Measurements from ENCODE around the gene HOXB1.

HOXB1 gene

GRCh38 chr17:48549914-48550501 is 19.2 kb upstream of the HOXB1 start:
- Histone ChIP-seq H3K4me2 (ENCODE audit: low read length) (no peak overlapping the region), H3K27me3 (ENCODE audit: control insufficient read depth, insufficient read depth, low read length) (no peaks in the 10 kb centered on the region), H3K4me1 (no peaks in the 10 kb centered on the region), H3K9ac (no peak overlapping the region), H2AFZ (no peak overlapping the region), H3K36me3 (ENCODE audit: control insufficient read depth, insufficient read depth, low read length) (no peaks in the 10 kb centered on the region), H3K9me3 (ENCODE audit: control insufficient read depth, low read length) (no peaks in the 10 kb centered on the region), H3K4me3 (ENCODE audit: low read depth, low read length) (no peak overlapping the region), H3K27ac (no peak overlapping the region), H3K79me2 (no peaks in the 10 kb centered on the region)
- no peak for TF ChIP-seq CTCF (IDR thresholded peaks at IDR 0.05)

GRCh38 chr17:48549281-48549630 is 18.4 kb upstream of the HOXB1 start:
- Histone ChIP-seq H3K9me3 (ENCODE audit: control insufficient read depth, low read length) (no peaks in the 10 kb centered on the region), H3K4me3 (ENCODE audit: low read depth, low read length) (no peak overlapping the region), H2AFZ (no peak overlapping the region), H3K4me2 (ENCODE audit: low read length) (no peak overlapping the region), H3K27ac (no peak overlapping the region), H3K27me3 (ENCODE audit: control insufficient read depth, insufficient read depth, low read length) (no peaks in the 10 kb centered on the region), H3K9ac (no peak overlapping the region), H3K79me2 (no peaks in the 10 kb centered on the region), H3K36me3 (ENCODE audit: control insufficient read depth, insufficient read depth, low read length) (no peaks in the 10 kb centered on the region), H3K4me1 (no peaks in the 10 kb centered on the region)
- no peak for TF ChIP-seq CTCF (IDR thresholded peaks at IDR 0.05)

- Histone ChIP-seq H3K4me1 (no peaks in the 10 kb centered on the region), H3K9me3 (ENCODE audit: control insufficient read depth, low read length) (no peaks in the 10 kb centered on the region), H3K4me2 (ENCODE audit: low read length) (peak overlapping the region; percentile 23), H3K79me2 (no peaks in the 10 kb centered on the region), H3K36me3 (ENCODE audit: control insufficient read depth, insufficient read depth, low read length) (no peaks in the 10 kb centered on the region), H3K4me3 (ENCODE audit: low read depth, low read length) (no peak overlapping the region), H2AFZ (no peak overlapping the region), H3K9ac (no peak overlapping the region), H3K27me3 (ENCODE audit: control insufficient read depth, insufficient read depth, low read length) (no peaks in the 10 kb centered on the region), H3K27ac (no peak overlapping the region)
- TF ChIP-seq CTCF (IDR thresholded peaks at IDR 0.05): no peak
Observed at GRCh38 chr17:48548523-48549280, 17.9 kb upstream of the HOXB1 start.

GRCh38 chr17:48547808-48548522 is 17.2 kb upstream of the HOXB1 start:
- Histone ChIP-seq H2AFZ (no peak overlapping the region), H3K27ac (no peak overlapping the region), H3K4me3 (ENCODE audit: low read depth, low read length) (peak overlapping the region; percentile 39), H3K79me2 (no peaks in the 10 kb centered on the region), H3K36me3 (ENCODE audit: control insufficient read depth, insufficient read depth, low read length) (no peaks in the 10 kb centered on the region), H3K4me2 (ENCODE audit: low read length) (peak overlapping the region; percentile 62), H3K9ac (no peak overlapping the region), H3K4me1 (no peaks in the 10 kb centered on the region), H3K9me3 (ENCODE audit: control insufficient read depth, low read length) (no peaks in the 10 kb centered on the region), H3K27me3 (ENCODE audit: control insufficient read depth, insufficient read depth, low read length) (no peaks in the 10 kb centered on the region)
- TF ChIP-seq CTCF (IDR thresholded peaks at IDR 0.05): no peak

Data from parathyroid adenoma (tissue), 2 donors.